ENCODE results near the gene SMIM5. TPM values are rescaled to one million over a fixed set of nuclear protein-coding genes. Genes with fewer than 3 reads are reported as not detected.
"Not testable (repeated sequence)": the region's sequence is repeated elsewhere in the genome, so short reads cannot be mapped to it uniquely, and the experiment has no call there.

The SMIM5 gene
- polyA plus RNA-seq, 1 experiment: not detected

- TF ChIP-seq, protein P1, sequence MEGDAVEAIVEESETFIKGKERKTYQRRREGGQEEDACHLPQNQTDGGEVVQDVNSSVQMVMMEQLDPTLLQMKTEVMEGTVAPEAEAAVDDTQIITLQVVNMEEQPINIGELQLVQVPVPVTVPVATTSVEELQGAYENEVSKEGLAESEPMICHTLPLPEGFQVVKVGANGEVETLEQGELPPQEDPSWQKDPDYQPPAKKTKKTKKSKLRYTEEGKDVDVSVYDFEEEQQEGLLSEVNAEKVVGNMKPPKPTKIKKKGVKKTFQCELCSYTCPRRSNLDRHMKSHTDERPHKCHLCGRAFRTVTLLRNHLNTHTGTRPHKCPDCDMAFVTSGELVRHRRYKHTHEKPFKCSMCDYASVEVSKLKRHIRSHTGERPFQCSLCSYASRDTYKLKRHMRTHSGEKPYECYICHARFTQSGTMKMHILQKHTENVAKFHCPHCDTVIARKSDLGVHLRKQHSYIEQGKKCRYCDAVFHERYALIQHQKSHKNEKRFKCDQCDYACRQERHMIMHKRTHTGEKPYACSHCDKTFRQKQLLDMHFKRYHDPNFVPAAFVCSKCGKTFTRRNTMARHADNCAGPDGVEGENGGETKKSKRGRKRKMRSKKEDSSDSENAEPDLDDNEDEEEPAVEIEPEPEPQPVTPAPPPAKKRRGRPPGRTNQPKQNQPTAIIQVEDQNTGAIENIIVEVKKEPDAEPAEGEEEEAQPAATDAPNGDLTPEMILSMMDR (IDR thresholded peaks at IDR 0.05; ENCODE audit: insufficient read depth, low read depth, low read length): no peak
- Histone ChIP-seq H3K36me3 (ENCODE audit: control insufficient read depth, insufficient read depth, low read length) (no peaks in the 10 kb centered on the region), H3K4me3 (ENCODE audit: low read depth, low read length) (no peak overlapping the region), H3K27me3 (ENCODE audit: control insufficient read depth, insufficient read depth, low read length) (peaks cover 12% of the 10 kb centered on the region)
- CTCF ChIA-PET: interaction anchor here (1.5 to 3.0 kb wide), 4 partner anchors 9 to 161 kb away, joined by 4 to 22 read pairs (median 6); partner anchors contain the start of gene SMIM5
- POLR2A ChIA-PET: no interaction called here
- no peak for DNase-seq (ENCODE audit: low read depth)
Measured at GRCh38 chr17:75591722-75592302, 41.4 kb upstream of the SMIM5 start.

DNA sequence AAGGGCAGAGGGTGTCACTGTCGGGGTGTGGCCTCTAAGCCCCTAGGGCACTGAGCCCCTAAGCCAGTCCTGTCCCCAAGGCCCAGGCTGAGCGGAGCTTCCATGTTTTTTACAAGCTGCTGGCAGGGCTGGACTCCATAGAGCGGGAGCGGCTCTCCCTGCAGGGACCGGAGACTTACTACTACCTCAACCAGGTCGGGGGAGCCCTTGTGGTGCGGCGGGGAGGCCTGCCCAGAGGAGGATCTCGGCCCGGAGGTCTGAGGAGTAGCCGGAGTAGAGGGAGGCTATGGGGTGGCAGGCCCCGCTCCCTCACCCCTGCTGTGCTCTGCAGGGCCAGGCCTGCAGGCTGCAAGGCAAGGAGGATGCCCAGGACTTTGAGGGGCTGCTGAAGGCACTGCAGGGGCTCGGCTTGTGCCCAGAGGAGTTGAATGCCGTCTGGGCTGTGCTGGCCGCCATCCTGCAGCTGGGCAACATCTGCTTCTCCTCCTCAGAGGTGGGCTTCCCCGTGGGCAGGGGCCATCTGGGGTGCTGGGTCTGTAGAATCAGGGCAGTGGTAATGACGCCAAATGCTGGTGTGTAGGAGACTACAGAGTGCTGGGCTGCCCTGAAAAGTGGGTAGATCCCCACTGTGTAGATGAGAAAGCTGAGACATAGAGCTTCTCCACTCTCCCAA lies 40.8 kb upstream of the SMIM5 start:
- DNase-seq (ENCODE audit: low read depth): no peak
- Histone ChIP-seq H3K4me3 (ENCODE audit: low read depth, low read length) (no peak overlapping the region), H3K36me3 (ENCODE audit: control insufficient read depth, insufficient read depth, low read length) (no peaks in the 10 kb centered on the region), H3K27me3 (ENCODE audit: control insufficient read depth, insufficient read depth, low read length) (peaks cover 11% of the 10 kb centered on the region)
- TF ChIP-seq, protein P1 (IDR thresholded peaks at IDR 0.05; ENCODE audit: insufficient read depth, low read depth, low read length): no peak
- CTCF ChIA-PET: interaction anchor here (0.9 to 2.0 kb wide), 3 partner anchors 27 to 83 kb away, joined by 3 to 8 read pairs (median 4); partner anchors contain the start of gene SMIM5
- POLR2A ChIA-PET: no interaction called here

DNA sequence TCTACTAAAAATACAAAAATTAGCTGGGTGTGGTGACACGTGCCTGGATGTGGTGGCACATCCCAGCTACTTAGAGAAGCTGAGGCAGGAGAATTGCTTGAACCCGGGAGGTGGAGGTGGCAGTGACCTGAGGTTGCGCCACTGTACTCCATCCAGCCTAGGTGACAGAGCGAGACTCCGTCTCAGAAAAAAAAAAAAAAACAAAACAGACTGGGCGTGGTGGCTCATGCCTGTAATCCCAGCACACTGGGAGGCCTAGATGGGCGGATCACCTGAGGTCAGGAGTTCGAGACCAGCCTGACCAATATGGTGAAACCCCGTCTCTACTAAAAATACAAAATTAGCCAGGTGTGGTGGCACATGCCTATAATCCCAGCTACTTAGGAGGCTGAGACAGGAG lies 39.8 kb upstream of the SMIM5 start:
- CTCF ChIA-PET: interaction anchor here (0.6 to 2.0 kb wide), 4 partner anchors 9 to 39 kb away, joined by 3 to 8 read pairs (median 3); partner anchors contain the start of gene SMIM5
- H3K27me3 ChIP-seq (ENCODE audit: control insufficient read depth, insufficient read depth, low read length); POLR2A ChIA-PET: not testable (repeated sequence)

GRCh38 chr17:75594499-75595283 lies 38.5 kb upstream of the SMIM5 start:
- H3K4me3 ChIP-seq (ENCODE audit: low read depth, low read length): no peak overlapping the region
- DNase-seq (ENCODE audit: low read depth): no peak
- POLR2A ChIA-PET: no interaction called here
- TF ChIP-seq, protein P1 (IDR thresholded peaks at IDR 0.05; ENCODE audit: insufficient read depth, low read depth, low read length): no peak
- CTCF ChIA-PET: interaction anchor here (1.4 to 2.0 kb wide), 2 partner anchors 60 to 155 kb away, joined by 3 to 4 read pairs; no protein-coding TSS in a partner anchor
- H3K36me3 ChIP-seq (ENCODE audit: control insufficient read depth, insufficient read depth, low read length): no peaks in the 10 kb centered on the region
- 0 out of 2 replicates have a peak, but pooled peaks cover 1% of the 10 kb centered on the region for H3K27me3 ChIP-seq (ENCODE audit: control insufficient read depth, insufficient read depth, low read length)

More for the DNA sequence above, 39.8 kb upstream of the SMIM5 start:
- not testable (repeated sequence) for H3K36me3 ChIP-seq (ENCODE audit: control insufficient read depth, insufficient read depth, low read length); DNase-seq (ENCODE audit: low read depth); H3K4me3 ChIP-seq (ENCODE audit: low read depth, low read length)

DNA sequence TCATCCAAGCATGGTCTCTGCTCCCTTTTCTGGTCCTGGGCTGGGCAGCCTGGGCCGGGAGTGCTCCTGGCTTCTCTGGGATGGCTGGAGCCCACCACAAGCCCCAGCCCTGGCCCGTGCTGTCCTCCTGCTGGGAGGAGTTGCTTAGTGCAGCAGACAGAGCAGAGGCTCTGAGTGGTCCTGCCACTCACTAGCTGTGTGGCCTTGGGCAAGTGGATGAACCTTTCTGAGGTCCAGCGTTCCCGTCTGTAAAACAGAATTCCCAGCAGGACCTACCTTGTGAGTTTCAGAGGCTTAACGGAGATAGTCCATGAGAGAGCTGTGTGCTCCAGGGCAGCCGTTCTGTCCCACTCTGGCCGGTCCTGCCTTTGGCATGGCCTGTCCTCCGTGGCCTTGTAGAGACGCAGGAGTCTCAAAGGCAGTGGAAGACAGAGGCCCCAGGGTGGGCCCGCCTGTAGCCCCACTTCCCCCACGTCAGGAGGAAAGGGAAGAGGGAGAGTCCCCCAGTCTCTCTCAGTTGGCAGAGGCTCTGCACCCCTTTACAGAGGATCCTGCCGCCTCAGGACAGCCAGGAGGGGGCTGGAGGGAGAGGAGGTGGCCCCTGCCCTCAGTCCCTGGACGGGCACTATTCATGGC lies 37.8 kb upstream of the SMIM5 start:
- ChIA-PET POLR2A (no interaction called here), CTCF (interaction anchor here (1.4 to 2.0 kb wide), 2 partner anchors 59 to 154 kb away, joined by 3 to 4 read pairs; no protein-coding TSS in a partner anchor)
- Histone ChIP-seq H3K36me3 (ENCODE audit: control insufficient read depth, insufficient read depth, low read length) (no peaks in the 10 kb centered on the region), H3K27me3 (ENCODE audit: control insufficient read depth, insufficient read depth, low read length) (0 out of 2 replicates have a peak, but pooled peaks cover 1% of the 10 kb centered on the region), H3K4me3 (ENCODE audit: low read depth, low read length) (no peak overlapping the region)
- TF ChIP-seq, protein P1 (IDR thresholded peaks at IDR 0.05; ENCODE audit: insufficient read depth, low read depth, low read length): no peak
- no peak for DNase-seq (ENCODE audit: low read depth)
